GM12878 (cell line): Measurements from ENCODE around the gene GPR26. TPM values are rescaled to one million over a fixed set of nuclear protein-coding genes. Genes with fewer than 3 reads are reported as not detected.

Experiments
- ATAC-seq: fragments of 200-7000 bp; cut with Tn5 transposase; 3 replicates; pipeline ENCODE4 v1.9.1; 2020; ENCODE audit warnings: mild to moderate bottlenecking, moderate library complexity
- BruUV-seq: library from RNA; stranded (reverse); fragments of 400-500 nt; replicated peaks from 2 replicates; lab custom pipeline; 2021; lab: Mats Ljungman, UMichigan
- CTCF ChIA-PET: fragments of 300-600 bp; sonication (Branson Sonifier 250); formaldehyde crosslinking; extraction: SDS; loops from one replicate; lab custom pipeline; 2021; ENCODE audit warnings: inconsistent platforms; lab: Yijun Ruan, JAX
- POLR2A ChIA-PET: fragments of 350-600 bp; formaldehyde crosslinking; extraction: SDS; loops from one replicate; lab custom pipeline; 2021; ENCODE audit warnings: inconsistent platforms; lab: Charles Lee
- RAD21 ChIA-PET: fragments of 300-600 bp; sonication (Branson Sonifier 250); formaldehyde crosslinking; loops from one replicate; lab custom pipeline; 2023; ENCODE audit warnings: antibody characterized with exemption; ENCODE audit not compliant: unreplicated experiment; lab: Charles Lee
- SMC1A ChIA-PET: fragments of 300-600 bp; sonication (Branson Sonifier 250); formaldehyde crosslinking; loops from one replicate; lab custom pipeline; 2023; ENCODE audit not compliant: unreplicated experiment, uncharacterized antibody; lab: Charles Lee
- DNase-seq: peaks from one replicate; pipeline ENCODE4 v3.0.0-alpha.2; 2011; ENCODE audit warnings: low read depth, low spot score
- FAIRE-seq: peaks from 3 replicates; lab custom pipeline; 2011; peaks lifted over from hg19 to GRCh38; lab: Jason Lieb, UNC
- H2AFZ ChIP-seq: 2 replicates; pipeline ENCODE4 v1.6.0; 2011; ENCODE audit warnings: low read depth, low read length, control low read depth; ENCODE audit not compliant: control insufficient read depth
- H3K27ac ChIP-seq: 2 replicates; pipeline ENCODE4 v1.5.1; 2011; ENCODE audit warnings: control low read depth; ENCODE audit not compliant: control insufficient read depth, insufficient read depth
- H3K27me3 ChIP-seq, 2 experiments: replicated peaks in 1 of 2; 2 replicates each; pipeline versions ENCODE4 v1.6.0 to v1.6.1; 2011; ENCODE audit warnings: low read length in 1 of 2; ENCODE audit not compliant: control insufficient read depth in 2 of 2, insufficient read depth in 2 of 2
- H3K36me3 ChIP-seq, 2 experiments: 2 replicates each; pipeline ENCODE4 v1.5.1; 2011; ENCODE audit warnings: low read length in 1 of 2; ENCODE audit not compliant: control insufficient read depth in 2 of 2, insufficient read depth in 2 of 2
- H3K4me1 ChIP-seq: 2 replicates; pipeline ENCODE4 v1.6.1; 2011; ENCODE audit warnings: mild to moderate bottlenecking, low read length, moderate library complexity, mixed read lengths; ENCODE audit not compliant: control insufficient read depth, insufficient read depth
- H3K4me2 ChIP-seq: 2 replicates; pipeline ENCODE4 v1.6.0; 2011; ENCODE audit warnings: control low read depth; ENCODE audit not compliant: control insufficient read depth, insufficient read depth
- H3K4me3 ChIP-seq: fragments of 200-600 bp; sonication (generic); 2 replicates; pipeline ENCODE4 v1.5.1; 2016
- H3K79me2 ChIP-seq: 2 replicates; pipeline ENCODE4 v1.6.0; 2011; ENCODE audit warnings: low read length; ENCODE audit not compliant: control insufficient read depth, insufficient read depth
- H3K9ac ChIP-seq: 2 replicates; pipeline ENCODE4 v1.8.0; 2011; ENCODE audit warnings: low read length, control low read depth, mixed read lengths; ENCODE audit not compliant: control insufficient read depth, insufficient read depth
- H3K9me3 ChIP-seq: replicated peaks from 3 replicates; pipeline ENCODE4 v1.5.1; 2011; ENCODE audit warnings: mild to moderate bottlenecking, low read length; ENCODE audit not compliant: control insufficient read depth, insufficient read depth
- H4K20me1 ChIP-seq: 2 replicates; pipeline ENCODE4 v1.6.0; 2011; ENCODE audit not compliant: control insufficient read depth, insufficient read depth
- BRCA1 ChIP-seq: IDR thresholded peaks from 2 replicates; pipeline ENCODE4 v1.6.1; 2011; ENCODE audit warnings: low read depth, low read length, improper control_type of control experiment
- CHD1 ChIP-seq: IDR thresholded peaks from 2 replicates; pipeline ENCODE4 v1.6.1; 2012; ENCODE audit warnings: low read depth, low read length, improper control_type of control experiment
- ETV6 ChIP-seq, 2 experiments: fragments of 450-650 bp in 1 of 2; IDR thresholded peaks in 1 of 2; conservative IDR thresholded peaks in 1 of 2; 2 replicates each; pipeline ENCODE4 v1.6.1; 2014; ENCODE audit warnings: antibody characterized with exemption in 1 of 2, borderline replicate concordance in 1 of 2, low read depth in 1 of 2, mild to moderate bottlenecking in 1 of 2, moderate library complexity in 1 of 2
- HDGF ChIP-seq: fragments of 450-650 bp; IDR thresholded peaks from 2 replicates; pipeline ENCODE4 v1.6.1; 2016; ENCODE audit warnings: antibody characterized with exemption
- KDM1A ChIP-seq: fragments of 200-600 bp; sonication (generic); IDR thresholded peaks from 2 replicates; pipeline ENCODE4 v1.6.1; 2016; ENCODE audit warnings: borderline replicate concordance
- MTA2 ChIP-seq: fragments of 450-650 bp; IDR thresholded peaks from 2 replicates; pipeline ENCODE4 v1.6.1; 2016; ENCODE audit warnings: low read depth, mild to moderate bottlenecking, moderate library complexity
- NFYB ChIP-seq: IDR thresholded peaks from 2 replicates; pipeline ENCODE4 v1.6.1; 2011; ENCODE audit warnings: low read depth, mild to moderate bottlenecking, low read length, improper control_type of control experiment, moderate library complexity; ENCODE audit not compliant: insufficient read depth
- PAX5 ChIP-seq: IDR thresholded peaks from 2 replicates; pipeline ENCODE4 v1.6.1; 2011; ENCODE audit warnings: low read depth, low read length, borderline replicate concordance
- PML ChIP-seq: IDR thresholded peaks from 2 replicates; pipeline ENCODE4 v1.6.1; 2012; ENCODE audit warnings: low read length, inconsistent platforms
- POLR2AphosphoS5 ChIP-seq: IDR thresholded peaks from 2 replicates; pipeline ENCODE4 v1.6.1; 2011; ENCODE audit warnings: mild to moderate bottlenecking, low read length, inconsistent platforms
- SREBF1 ChIP-seq: IDR thresholded peaks from 2 replicates; pipeline ENCODE4 v1.6.1; 2012; ENCODE audit warnings: mild to moderate bottlenecking, low read length
- ZNF274 ChIP-seq: IDR thresholded peaks from one replicate; pipeline ENCODE4 v1.8.0; 2011; ENCODE audit not compliant: insufficient read length, insufficient read depth
- WGBS: methylation state at CpG from one replicate; pipeline ENCODE4 v1.1.6; 2016; ENCODE audit warnings: low lambda C conversion rate; ENCODE audit not compliant: insufficient replicate concordance, insufficient coverage; ENCODE audit errors: missing lambda C conversion rate; 5-methylcytosine and 5-hydroxymethylcytosine counted together
- in situ Hi-C: fragments of 300-500 bp; cut with MboI; formaldehyde crosslinking; loops from 9 replicates; pipeline ENCODE4 v1.14.3; 2018; ENCODE audit warnings: mixed read lengths
- intact Hi-C: fragments of 100-400 bp; cut with micrococcal nuclease; formaldehyde crosslinking; loops from one replicate; pipeline ENCODE4 v1.14.2; 2022; ENCODE audit not compliant: unreplicated experiment
- polyA plus RNA-seq, 11 experiments: library from polyadenylated mRNA; depleted of rRNA in 4 of 11; unstranded in 6 of 11; stranded (reverse) in 5 of 11; fragments of >200 nt; fragmentation: Nextera tagmentation in 4 of 11; fragmentation: Illumina TruSeq in 1 of 11; extraction: Ambion mirVana in 4 of 11; extraction: Trizol in 1 of 11; gene quantifications; 1 replicate in 1 of 11; 2 replicates in 10 of 11; pipeline versions ENCODE4 v1.2.1 to v1.2.3, GENCODE V29; 2011 to 2016; ENCODE audit warnings: inconsistent platforms in 2 of 11, missing spikeins in 2 of 11, low read depth in 1 of 11
- total RNA-seq, 4 experiments: library from RNA; depleted of rRNA in 3 of 4; stranded (reverse); fragments of >200 nt in 3 of 4; fragmentation: Illumina TruSeq in 1 of 4; extraction: Trizol in 1 of 4; gene quantifications; 2 replicates each; pipeline versions ENCODE4 v1.2.1 to v1.2.3, GENCODE V29; 2013 to 2021
- TF ChIP-seq, protein P1 (sequence below): fragments of 450-650 bp; IDR thresholded peaks from 2 replicates; pipeline ENCODE4 v1.6.1; 2014; ENCODE audit warnings: mild to moderate bottlenecking
- TF ChIP-seq, protein P2 (sequence below), 3 experiments: IDR thresholded peaks in 2 of 3; conservative IDR thresholded peaks in 1 of 3; 2 replicates each; pipeline ENCODE4 v1.5.1; 2011; ENCODE audit warnings: low read depth in 3 of 3, low read length in 3 of 3, mild to moderate bottlenecking in 3 of 3, control low read depth in 2 of 3, moderate library complexity in 2 of 3, inconsistent platforms in 1 of 3, mixed read lengths in 1 of 3; ENCODE audit not compliant: control insufficient read depth in 2 of 3, insufficient read depth in 1 of 3; ENCODE audit errors: extremely low read depth in 1 of 3
- TF ChIP-seq, protein P3 (sequence below): IDR thresholded peaks from 2 replicates; pipeline ENCODE4 v1.6.1; 2012; ENCODE audit warnings: low read depth, low read length, improper control_type of control experiment

Gene GPR26
- total and polyA plus RNA-seq, 10 of the 15 experiments (the other 5 are each of a cell fraction or from before 2014, with no cell fraction given), result 0.01 to 0.03 TPM; not detected in 8

DNA sequence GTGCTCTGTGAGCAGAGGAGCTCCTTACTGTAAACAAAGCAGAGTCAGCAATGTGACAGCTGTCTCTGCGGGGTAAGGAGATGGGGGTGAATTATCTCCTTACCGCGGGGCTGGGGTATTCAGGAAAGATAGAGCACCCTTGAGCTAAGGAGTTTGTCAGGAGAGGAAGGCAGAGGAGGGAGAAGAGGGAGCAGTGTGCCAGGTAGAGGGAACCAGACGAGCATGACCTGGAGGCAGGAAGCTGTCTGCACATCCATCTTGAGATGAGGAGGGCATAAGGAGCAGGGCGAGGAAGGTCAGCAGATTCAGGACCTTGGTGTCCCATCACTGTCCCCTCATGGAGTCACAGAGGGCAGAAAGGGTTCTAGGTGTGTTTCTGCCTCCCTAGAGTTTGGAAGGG, 32.5 kb upstream of the GPR26 start:
- ChIA-PET RAD21 (no interaction called here), CTCF (no interaction called here)
- Histone ChIP-seq H3K9ac (no peak overlapping the region), H3K4me2 (no peak overlapping the region), H3K79me2 (no peaks in the 10 kb centered on the region)
- no peak for DNase-seq
- intact Hi-C loops (no loop called here), in situ Hi-C loops (no loop called here)
- 0% methylated on average over 5 of the region's 5 CpGs for WGBS
- no peak for ATAC-seq
- TF ChIP-seq ETV6 (conservative IDR thresholded peaks at IDR 0.05 in 1 of 2, IDR thresholded peaks at IDR 0.05 in 1 of 2; ENCODE audit: borderline replicate concordance in 1 of 2, low read depth in 1 of 2) (no peak), POLR2AphosphoS5 (no peak), KDM1A (no peak), SREBF1 (no peak), BRCA1 (no peak), HDGF (no peak), MTA2 (no peak), PML (no peak), NFYB (no peak), CHD1 (no peak), PAX5 (no peak), ZNF274 (no peak)
- TF ChIP-seq, protein P1, sequence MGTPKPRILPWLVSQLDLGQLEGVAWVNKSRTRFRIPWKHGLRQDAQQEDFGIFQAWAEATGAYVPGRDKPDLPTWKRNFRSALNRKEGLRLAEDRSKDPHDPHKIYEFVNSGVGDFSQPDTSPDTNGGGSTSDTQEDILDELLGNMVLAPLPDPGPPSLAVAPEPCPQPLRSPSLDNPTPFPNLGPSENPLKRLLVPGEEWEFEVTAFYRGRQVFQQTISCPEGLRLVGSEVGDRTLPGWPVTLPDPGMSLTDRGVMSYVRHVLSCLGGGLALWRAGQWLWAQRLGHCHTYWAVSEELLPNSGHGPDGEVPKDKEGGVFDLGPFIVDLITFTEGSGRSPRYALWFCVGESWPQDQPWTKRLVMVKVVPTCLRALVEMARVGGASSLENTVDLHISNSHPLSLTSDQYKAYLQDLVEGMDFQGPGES, result no peak
- TF ChIP-seq, protein P2, sequence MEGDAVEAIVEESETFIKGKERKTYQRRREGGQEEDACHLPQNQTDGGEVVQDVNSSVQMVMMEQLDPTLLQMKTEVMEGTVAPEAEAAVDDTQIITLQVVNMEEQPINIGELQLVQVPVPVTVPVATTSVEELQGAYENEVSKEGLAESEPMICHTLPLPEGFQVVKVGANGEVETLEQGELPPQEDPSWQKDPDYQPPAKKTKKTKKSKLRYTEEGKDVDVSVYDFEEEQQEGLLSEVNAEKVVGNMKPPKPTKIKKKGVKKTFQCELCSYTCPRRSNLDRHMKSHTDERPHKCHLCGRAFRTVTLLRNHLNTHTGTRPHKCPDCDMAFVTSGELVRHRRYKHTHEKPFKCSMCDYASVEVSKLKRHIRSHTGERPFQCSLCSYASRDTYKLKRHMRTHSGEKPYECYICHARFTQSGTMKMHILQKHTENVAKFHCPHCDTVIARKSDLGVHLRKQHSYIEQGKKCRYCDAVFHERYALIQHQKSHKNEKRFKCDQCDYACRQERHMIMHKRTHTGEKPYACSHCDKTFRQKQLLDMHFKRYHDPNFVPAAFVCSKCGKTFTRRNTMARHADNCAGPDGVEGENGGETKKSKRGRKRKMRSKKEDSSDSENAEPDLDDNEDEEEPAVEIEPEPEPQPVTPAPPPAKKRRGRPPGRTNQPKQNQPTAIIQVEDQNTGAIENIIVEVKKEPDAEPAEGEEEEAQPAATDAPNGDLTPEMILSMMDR (IDR thresholded peaks at IDR 0.05 in 2 of 3, conservative IDR thresholded peaks at IDR 0.05 in 1 of 3; ENCODE audit: control insufficient read depth in 2 of 3, extremely low read depth in 1 of 3, insufficient read depth in 1 of 3, low read depth in 3 of 3, low read length in 3 of 3), result no peak
- TF ChIP-seq, protein P3, sequence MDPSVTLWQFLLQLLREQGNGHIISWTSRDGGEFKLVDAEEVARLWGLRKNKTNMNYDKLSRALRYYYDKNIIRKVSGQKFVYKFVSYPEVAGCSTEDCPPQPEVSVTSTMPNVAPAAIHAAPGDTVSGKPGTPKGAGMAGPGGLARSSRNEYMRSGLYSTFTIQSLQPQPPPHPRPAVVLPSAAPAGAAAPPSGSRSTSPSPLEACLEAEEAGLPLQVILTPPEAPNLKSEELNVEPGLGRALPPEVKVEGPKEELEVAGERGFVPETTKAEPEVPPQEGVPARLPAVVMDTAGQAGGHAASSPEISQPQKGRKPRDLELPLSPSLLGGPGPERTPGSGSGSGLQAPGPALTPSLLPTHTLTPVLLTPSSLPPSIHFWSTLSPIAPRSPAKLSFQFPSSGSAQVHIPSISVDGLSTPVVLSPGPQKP, result no peak
- TF ChIP-seq, all 136 proteins: peak for 0
- no peak for FAIRE-seq
- no peaks in the 10 kb centered on the region for H3K9me3 ChIP-seq
- no peak overlapping the region for H3K27ac ChIP-seq
- H4K20me1 ChIP-seq, result no peaks in the 10 kb centered on the region
- H3K4me3 ChIP-seq, result no peak overlapping the region
- BruUV-seq, result no TSS peak
- SMC1A ChIA-PET, result no interaction called here
- POLR2A ChIA-PET, result no interaction called here
- no peaks in the 10 kb centered on the region for H3K4me1 ChIP-seq
- H2AFZ ChIP-seq, result no peak overlapping the region
- peaks cover 1 to 3% of the 10 kb centered on the region in 2 experiments; a peak in 2 of 4 replicates for H3K27me3 ChIP-seq
- no peaks in the 10 kb centered on the region for H3K36me3 ChIP-seq
